ENCODE data around the gene PDE4B. TPM values are rescaled to one million over a fixed set of nuclear protein-coding genes. Genes with fewer than 3 reads are reported as not detected.

PDE4B gene
- total and polyA plus RNA-seq, 10 of the 15 experiments (the other 5 are each of a cell fraction or from before 2014, with no cell fraction given): 3.0 to 13.2 (median 5.7) TPM

GRCh38 chr1:66370462-66370971 is 577.8 kb downstream of the PDE4B start (continued):
- TF ChIP-seq, protein P1, sequence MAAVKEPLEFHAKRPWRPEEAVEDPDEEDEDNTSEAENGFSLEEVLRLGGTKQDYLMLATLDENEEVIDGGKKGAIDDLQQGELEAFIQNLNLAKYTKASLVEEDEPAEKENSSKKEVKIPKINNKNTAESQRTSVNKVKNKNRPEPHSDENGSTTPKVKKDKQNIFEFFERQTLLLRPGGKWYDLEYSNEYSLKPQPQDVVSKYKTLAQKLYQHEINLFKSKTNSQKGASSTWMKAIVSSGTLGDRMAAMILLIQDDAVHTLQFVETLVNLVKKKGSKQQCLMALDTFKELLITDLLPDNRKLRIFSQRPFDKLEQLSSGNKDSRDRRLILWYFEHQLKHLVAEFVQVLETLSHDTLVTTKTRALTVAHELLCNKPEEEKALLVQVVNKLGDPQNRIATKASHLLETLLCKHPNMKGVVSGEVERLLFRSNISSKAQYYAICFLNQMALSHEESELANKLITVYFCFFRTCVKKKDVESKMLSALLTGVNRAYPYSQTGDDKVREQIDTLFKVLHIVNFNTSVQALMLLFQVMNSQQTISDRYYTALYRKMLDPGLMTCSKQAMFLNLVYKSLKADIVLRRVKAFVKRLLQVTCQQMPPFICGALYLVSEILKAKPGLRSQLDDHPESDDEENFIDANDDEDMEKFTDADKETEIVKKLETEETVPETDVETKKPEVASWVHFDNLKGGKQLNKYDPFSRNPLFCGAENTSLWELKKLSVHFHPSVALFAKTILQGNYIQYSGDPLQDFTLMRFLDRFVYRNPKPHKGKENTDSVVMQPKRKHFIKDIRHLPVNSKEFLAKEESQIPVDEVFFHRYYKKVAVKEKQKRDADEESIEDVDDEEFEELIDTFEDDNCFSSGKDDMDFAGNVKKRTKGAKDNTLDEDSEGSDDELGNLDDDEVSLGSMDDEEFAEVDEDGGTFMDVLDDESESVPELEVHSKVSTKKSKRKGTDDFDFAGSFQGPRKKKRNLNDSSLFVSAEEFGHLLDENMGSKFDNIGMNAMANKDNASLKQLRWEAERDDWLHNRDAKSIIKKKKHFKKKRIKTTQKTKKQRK (IDR thresholded peaks at IDR 0.05; ENCODE audit: low read depth, low read length): no peak
- TF ChIP-seq EED (IDR thresholded peaks at IDR 0.05; ENCODE audit: low read depth) (0 out of 2 replicates have a peak, but pooled peaks have one; percentile 17), ZNF687 (IDR thresholded peaks at IDR 0.05) (no peak), SKIL (IDR thresholded peaks at IDR 0.05; ENCODE audit: low read depth, poor library complexity, severe bottlenecking) (no peak), SUZ12 (IDR thresholded peaks at IDR 0.05; ENCODE audit: unreplicated experiment) (no peak), FOXM1 (IDR thresholded peaks at IDR 0.05; ENCODE audit: low read depth, low read length) (peak; percentile 71; the same call in 1 of the 2 replicates), MTA2 (IDR thresholded peaks at IDR 0.05; ENCODE audit: low read depth) (peak; percentile 41), IRF4 (IDR thresholded peaks at IDR 0.05; ENCODE audit: low read depth, low read length) (no peak), EP300 (IDR thresholded peaks at IDR 0.05; ENCODE audit: borderline replicate concordance in 1 of 2, control insufficient read depth in 1 of 2, low read depth in 2 of 2, low read length in 2 of 2) (peak; percentile 41 to 54; a peak in 1 of 4 replicates), CBX3 (IDR thresholded peaks at IDR 0.05; ENCODE audit: borderline replicate concordance, low read depth) (no peak)
- TF ChIP-seq, protein P2, sequence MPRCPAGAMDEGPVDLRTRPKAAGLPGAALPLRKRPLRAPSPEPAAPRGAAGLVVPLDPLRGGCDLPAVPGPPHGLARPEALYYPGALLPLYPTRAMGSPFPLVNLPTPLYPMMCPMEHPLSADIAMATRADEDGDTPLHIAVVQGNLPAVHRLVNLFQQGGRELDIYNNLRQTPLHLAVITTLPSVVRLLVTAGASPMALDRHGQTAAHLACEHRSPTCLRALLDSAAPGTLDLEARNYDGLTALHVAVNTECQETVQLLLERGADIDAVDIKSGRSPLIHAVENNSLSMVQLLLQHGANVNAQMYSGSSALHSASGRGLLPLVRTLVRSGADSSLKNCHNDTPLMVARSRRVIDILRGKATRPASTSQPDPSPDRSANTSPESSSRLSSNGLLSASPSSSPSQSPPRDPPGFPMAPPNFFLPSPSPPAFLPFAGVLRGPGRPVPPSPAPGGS (IDR thresholded peaks at IDR 0.05; ENCODE audit: borderline replicate concordance, insufficient read depth, low read depth, low read length, poor library complexity, severe bottlenecking): peak; percentile 57
- TF ChIP-seq, protein P3, sequence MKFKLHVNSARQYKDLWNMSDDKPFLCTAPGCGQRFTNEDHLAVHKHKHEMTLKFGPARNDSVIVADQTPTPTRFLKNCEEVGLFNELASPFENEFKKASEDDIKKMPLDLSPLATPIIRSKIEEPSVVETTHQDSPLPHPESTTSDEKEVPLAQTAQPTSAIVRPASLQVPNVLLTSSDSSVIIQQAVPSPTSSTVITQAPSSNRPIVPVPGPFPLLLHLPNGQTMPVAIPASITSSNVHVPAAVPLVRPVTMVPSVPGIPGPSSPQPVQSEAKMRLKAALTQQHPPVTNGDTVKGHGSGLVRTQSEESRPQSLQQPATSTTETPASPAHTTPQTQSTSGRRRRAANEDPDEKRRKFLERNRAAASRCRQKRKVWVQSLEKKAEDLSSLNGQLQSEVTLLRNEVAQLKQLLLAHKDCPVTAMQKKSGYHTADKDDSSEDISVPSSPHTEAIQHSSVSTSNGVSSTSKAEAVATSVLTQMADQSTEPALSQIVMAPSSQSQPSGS (IDR thresholded peaks at IDR 0.05; ENCODE audit: low read length): peak; percentile 64

All from GM12878 (cell line).